ENCODE data around the gene OR4F15.

Gene OR4F15

GRCh38 chr15:101803209-101803608 lies 8.8 kb upstream of the OR4F15 start, which contains the start of gene OR4F6:
TSS of gene OR4F6 (plus strand) at chr15:101803509. CDS start at chr15:101805720, 2,211 bp downstream.
- Histone ChIP-seq H3K9me3 (ENCODE audit: insufficient read depth, low read length, severe bottlenecking) (no peaks in the 10 kb centered on the region), H3K27ac (ENCODE audit: low read length) (no peak within 1 kb of the TSS), H3K4me3 (ENCODE audit: low read depth in 1 of 2, low read length in 2 of 2) (no peak within 1 kb of the TSS), H4K20me1 (ENCODE audit: insufficient read depth, low read length) (no peaks in the 10 kb centered on the region), H3K36me3 (ENCODE audit: insufficient read depth, low read length) (no peaks in the 10 kb centered on the region), H3K4me1 (ENCODE audit: insufficient read depth, low read length) (no peaks in the 10 kb centered on the region), H3K79me2 (ENCODE audit: insufficient read depth, low read length) (no peaks in the 10 kb centered on the region), H3K9ac (ENCODE audit: low read depth, low read length) (no peak within 1 kb of the TSS), H2AFZ (ENCODE audit: low read depth, low read length) (no peak within 1 kb of the TSS), H3K27me3 (ENCODE audit: insufficient read depth, low read length, poor library complexity) (peaks cover 12% of the 10 kb centered on the region), H3K4me2 (ENCODE audit: insufficient read depth, low read length) (no peak within 1 kb of the TSS)
- no peak for TF ChIP-seq EZH2 (IDR thresholded peaks at IDR 0.05; ENCODE audit: borderline replicate concordance, low read depth, low read length, severe bottlenecking)
- TF ChIP-seq CTCF (IDR thresholded peaks at IDR 0.05; ENCODE audit: borderline replicate concordance, extremely low read depth, low read length, poor library complexity, severe bottlenecking), result no peak
- DNase-seq (no peak), ATAC-seq (ENCODE audit: insufficient read depth, low read depth) (no peak)

- Histone ChIP-seq H3K36me3 (ENCODE audit: insufficient read depth, low read length) (no peaks in the 10 kb centered on the region), H3K27ac (ENCODE audit: low read length) (no peak overlapping the region), H3K4me2 (ENCODE audit: insufficient read depth, low read length) (no peak overlapping the region), H3K9ac (ENCODE audit: low read depth, low read length) (no peak overlapping the region), H3K4me1 (ENCODE audit: insufficient read depth, low read length) (no peaks in the 10 kb centered on the region), H3K27me3 (ENCODE audit: insufficient read depth, low read length, poor library complexity) (peaks cover 12% of the 10 kb centered on the region), H3K9me3 (ENCODE audit: insufficient read depth, low read length, severe bottlenecking) (no peaks in the 10 kb centered on the region), H2AFZ (ENCODE audit: low read depth, low read length) (no peak overlapping the region), H3K79me2 (ENCODE audit: insufficient read depth, low read length) (no peaks in the 10 kb centered on the region), H4K20me1 (ENCODE audit: insufficient read depth, low read length) (no peaks in the 10 kb centered on the region), H3K4me3 (ENCODE audit: low read depth in 1 of 2, low read length in 2 of 2) (no peak overlapping the region)
- no peak for ATAC-seq (ENCODE audit: insufficient read depth, low read depth)
- DNase-seq, result no peak
- TF ChIP-seq EZH2 (IDR thresholded peaks at IDR 0.05; ENCODE audit: borderline replicate concordance, low read depth, low read length, severe bottlenecking), result no peak
- no peak for TF ChIP-seq CTCF (IDR thresholded peaks at IDR 0.05; ENCODE audit: borderline replicate concordance, extremely low read depth, low read length, poor library complexity, severe bottlenecking)
Observed at GRCh38 chr15:101803676-101804075, 8.3 kb upstream of the OR4F15 start.

GRCh38 chr15:101804375-101804774 lies 7.6 kb upstream of the OR4F15 start:
- Histone ChIP-seq H3K79me2 (ENCODE audit: insufficient read depth, low read length) (no peaks in the 10 kb centered on the region), H3K4me1 (ENCODE audit: insufficient read depth, low read length) (no peaks in the 10 kb centered on the region), H3K4me2 (ENCODE audit: insufficient read depth, low read length) (no peak overlapping the region), H3K9ac (ENCODE audit: low read depth, low read length) (no peak overlapping the region), H3K27me3 (ENCODE audit: insufficient read depth, low read length, poor library complexity) (peaks cover 12% of the 10 kb centered on the region), H3K27ac (ENCODE audit: low read length) (no peak overlapping the region), H3K36me3 (ENCODE audit: insufficient read depth, low read length) (no peaks in the 10 kb centered on the region), H2AFZ (ENCODE audit: low read depth, low read length) (no peak overlapping the region), H3K4me3 (ENCODE audit: low read depth in 1 of 2, low read length in 2 of 2) (no peak overlapping the region), H4K20me1 (ENCODE audit: insufficient read depth, low read length) (no peaks in the 10 kb centered on the region), H3K9me3 (ENCODE audit: insufficient read depth, low read length, severe bottlenecking) (no peaks in the 10 kb centered on the region)
- ATAC-seq (ENCODE audit: insufficient read depth, low read depth) (no peak), DNase-seq (no peak)
- TF ChIP-seq EZH2 (IDR thresholded peaks at IDR 0.05; ENCODE audit: borderline replicate concordance, low read depth, low read length, severe bottlenecking), result no peak
- TF ChIP-seq CTCF (IDR thresholded peaks at IDR 0.05; ENCODE audit: borderline replicate concordance, extremely low read depth, low read length, poor library complexity, severe bottlenecking), result no peak

GRCh38 chr15:101804941-101805340 lies 7.1 kb upstream of the OR4F15 start:
- Histone ChIP-seq H3K9ac (ENCODE audit: low read depth, low read length) (no peak overlapping the region), H3K4me3 (ENCODE audit: low read depth in 1 of 2, low read length in 2 of 2) (no peak overlapping the region), H2AFZ (ENCODE audit: low read depth, low read length) (no peak overlapping the region), H3K27me3 (ENCODE audit: insufficient read depth, low read length, poor library complexity) (peaks cover 12% of the 10 kb centered on the region), H3K4me1 (ENCODE audit: insufficient read depth, low read length) (no peaks in the 10 kb centered on the region), H3K9me3 (ENCODE audit: insufficient read depth, low read length, severe bottlenecking) (no peaks in the 10 kb centered on the region), H3K79me2 (ENCODE audit: insufficient read depth, low read length) (no peaks in the 10 kb centered on the region), H4K20me1 (ENCODE audit: insufficient read depth, low read length) (no peaks in the 10 kb centered on the region), H3K27ac (ENCODE audit: low read length) (no peak overlapping the region), H3K36me3 (ENCODE audit: insufficient read depth, low read length) (no peaks in the 10 kb centered on the region), H3K4me2 (ENCODE audit: insufficient read depth, low read length) (no peak overlapping the region)
- ATAC-seq (ENCODE audit: insufficient read depth, low read depth), result no peak
- no peak for DNase-seq
- TF ChIP-seq CTCF (IDR thresholded peaks at IDR 0.05; ENCODE audit: borderline replicate concordance, extremely low read depth, low read length, poor library complexity, severe bottlenecking) (no peak), EZH2 (IDR thresholded peaks at IDR 0.05; ENCODE audit: borderline replicate concordance, low read depth, low read length, severe bottlenecking) (no peak)
